IMR-90 (cell line): ENCODE data around the gene KLK10. TPM values are rescaled to one million over a fixed set of nuclear protein-coding genes. Genes with fewer than 3 reads are reported as not detected.

Experiments
- ATAC-seq: fragments of 200-7000 bp; cut with Tn5 transposase; 2 replicates; pipeline ENCODE4 v1.9.1; 2020; ENCODE audit warnings: low read depth, mild to moderate bottlenecking, moderate library complexity
- BruUV-seq: library from RNA; stranded (reverse); fragments of 400-500 nt; replicated peaks from 2 replicates; lab custom pipeline; 2021; lab: Mats Ljungman, UMichigan
- CTCF ChIA-PET: fragments of 300-600 bp; formaldehyde crosslinking; extraction: SDS; loops from one replicate; lab custom pipeline; 2021; ENCODE audit warnings: antibody characterized with exemption; lab: Yijun Ruan, JAX
- POLR2A ChIA-PET: fragments of 300-600 bp; sonication (Branson Sonifier 250); formaldehyde crosslinking; loops from one replicate; lab custom pipeline; 2022; ENCODE audit warnings: antibody characterized with exemption; ENCODE audit not compliant: unreplicated experiment; lab: Charles Lee
- DNase-seq: peaks from one replicate; pipeline ENCODE4 v3.0.0; 2013
- H2AFZ ChIP-seq: replicated peaks from 2 replicates; pipeline ENCODE3; 2013; ENCODE audit warnings: low read length, mild to moderate bottlenecking; ENCODE audit not compliant: poor library complexity
- H2AK5ac ChIP-seq: 2 replicates; pipeline ENCODE4 v1.6.1; 2013; ENCODE audit warnings: low read depth, low read length, inconsistent platforms
- H2AK9ac ChIP-seq: replicated peaks from 2 replicates; pipeline ENCODE3; 2013; ENCODE audit warnings: mild to moderate bottlenecking, low read depth, low read length, moderate library complexity; ENCODE audit not compliant: poor library complexity
- H2BK120ac ChIP-seq: 2 replicates; pipeline ENCODE4 v1.6.1; 2013; ENCODE audit warnings: low read depth, low read length, inconsistent platforms
- H2BK15ac ChIP-seq: 3 replicates; pipeline ENCODE4 v1.6.1; 2013; ENCODE audit warnings: low read depth, low read length, inconsistent platforms
- H2BK20ac ChIP-seq: 2 replicates; pipeline ENCODE4 v1.6.1; 2013; ENCODE audit warnings: low read depth, mild to moderate bottlenecking, inconsistent platforms, low read length, moderate library complexity
- H2BK5ac ChIP-seq: 2 replicates; pipeline ENCODE4 v1.6.1; 2013; ENCODE audit warnings: mild to moderate bottlenecking, low read depth, low read length, inconsistent platforms; ENCODE audit not compliant: poor library complexity, severe bottlenecking
- H3K14ac ChIP-seq: replicated peaks from 2 replicates; pipeline ENCODE4 v1.6.1; 2013; ENCODE audit warnings: low read depth, low read length, inconsistent platforms
- H3K18ac ChIP-seq: 2 replicates; pipeline ENCODE4 v1.6.1; 2013; ENCODE audit warnings: low read depth, low read length, control low read depth
- H3K23ac ChIP-seq: 2 replicates; pipeline ENCODE4 v1.6.1; 2013; ENCODE audit warnings: low read depth, low read length, inconsistent platforms
- H3K27ac ChIP-seq: 2 replicates; pipeline ENCODE4 v1.5.1; 2013; ENCODE audit warnings: mild to moderate bottlenecking, control low read depth, low read length; ENCODE audit not compliant: insufficient read depth
- H3K27me3 ChIP-seq: 2 replicates; pipeline ENCODE4 v1.6.1; 2013; ENCODE audit warnings: low read length; ENCODE audit not compliant: control insufficient read depth, insufficient read depth
- H3K36me3 ChIP-seq: 2 replicates; pipeline ENCODE4 v1.6.1; 2013; ENCODE audit warnings: low read length, mixed read lengths; ENCODE audit not compliant: control insufficient read depth, insufficient read depth
- H3K4ac ChIP-seq: 2 replicates; pipeline ENCODE4 v1.6.1; 2013; ENCODE audit warnings: low read depth, low read length, inconsistent platforms
- H3K4me1 ChIP-seq: 2 replicates; pipeline ENCODE4 v1.6.1; 2013; ENCODE audit warnings: low read length, mixed read lengths; ENCODE audit not compliant: control insufficient read depth, insufficient read depth
- H3K4me2 ChIP-seq: 2 replicates; pipeline ENCODE4 v1.6.1; 2013; ENCODE audit warnings: low read depth, mild to moderate bottlenecking, control low read depth, low read length, moderate library complexity
- H3K4me3 ChIP-seq: 2 replicates; pipeline ENCODE4 v1.5.1; 2013; ENCODE audit warnings: low read depth, mild to moderate bottlenecking, control low read depth, low read length, moderate library complexity; ENCODE audit not compliant: insufficient read depth
- H3K56ac ChIP-seq: 2 replicates; pipeline ENCODE4 v1.6.1; 2013; ENCODE audit warnings: low read length, inconsistent platforms; ENCODE audit not compliant: insufficient read depth; ENCODE audit errors: extremely low read depth
- H3K79me1 ChIP-seq, 2 experiments: 2 replicates each; pipeline ENCODE4 v1.6.1; 2013; ENCODE audit warnings: low read length in 2 of 2, inconsistent platforms in 1 of 2, low read depth in 1 of 2
- H3K9ac ChIP-seq: 2 replicates; pipeline ENCODE4 v1.6.1; 2013; ENCODE audit warnings: low read depth, low read length, control low read depth
- H3K9me1 ChIP-seq: 2 replicates; pipeline ENCODE4 v1.6.1; 2013; ENCODE audit warnings: low read length, inconsistent platforms; ENCODE audit not compliant: insufficient read depth
- H3K9me3 ChIP-seq: 2 replicates; pipeline ENCODE4 v1.6.1; 2013; ENCODE audit warnings: low read length; ENCODE audit not compliant: control insufficient read depth, insufficient read depth
- H4K20me1 ChIP-seq: 2 replicates; pipeline ENCODE4 v1.6.1; 2013; ENCODE audit warnings: low read length, inconsistent platforms; ENCODE audit not compliant: insufficient read depth
- H4K5ac ChIP-seq: 2 replicates; pipeline ENCODE4 v1.6.1; 2013; ENCODE audit warnings: mild to moderate bottlenecking, low read depth, low read length, control low read depth
- H4K8ac ChIP-seq, 2 experiments: 2 replicates each; pipeline ENCODE4 v1.6.1; 2013; ENCODE audit warnings: low read depth in 2 of 2, low read length in 2 of 2, control low read depth in 1 of 2, inconsistent platforms in 1 of 2
- H4K91ac ChIP-seq: 2 replicates; pipeline ENCODE4 v1.6.1; 2013; ENCODE audit warnings: low read depth, low read length, inconsistent platforms; ENCODE audit not compliant: insufficient read depth
- RFX5 ChIP-seq: IDR thresholded peaks from 2 replicates; pipeline ENCODE4 v1.8.0; 2012; ENCODE audit warnings: low read depth, mild to moderate bottlenecking, low read length, moderate library complexity
- SMC3 ChIP-seq: fragments of 150-350 bp; IDR thresholded peaks from 2 replicates; pipeline ENCODE4 v1.6.1; 2016; ENCODE audit warnings: low read depth, mild to moderate bottlenecking, antibody characterized with exemption, low read length, moderate library complexity
- WGBS, 2 experiments: methylation state at CpG; one replicate each; pipeline versions ENCODE4 v1.1.5 to v1.1.7; 2013; ENCODE audit warnings: missing lambda C conversion rate in 2 of 2; ENCODE audit not compliant: insufficient read length in 1 of 2; ENCODE audit errors: extremely low coverage in 2 of 2; 5-methylcytosine and 5-hydroxymethylcytosine counted together
- dilution Hi-C: fragments of 300-500 bp; cut with HindIII; formaldehyde crosslinking; loops from one replicate; pipeline ENCODE4 v1.14.3; 2018; ENCODE audit warnings: low sequenced_read_pairs; ENCODE audit not compliant: unreplicated experiment
- in situ Hi-C: fragments of 300-500 bp; cut with MboI; formaldehyde crosslinking; loops from 3 replicates; pipeline ENCODE4 v1.14.3; 2019; ENCODE audit warnings: low sequenced_read_pairs, inconsistent platforms, mixed read lengths
- intact Hi-C: fragments of 100-400 bp; cut with micrococcal nuclease; formaldehyde crosslinking; loops from 2 replicates; pipeline ENCODE4 v1.10.0; 2022
- polyA plus RNA-seq, 3 experiments: library from polyadenylated mRNA; depleted of rRNA; stranded (reverse); fragments of >200 nt; gene quantifications; 2 replicates each; pipeline ENCODE4 v1.2.3, GENCODE V29; 2012; ENCODE audit warnings: low replicate concordance in 1 of 3
- total RNA-seq: library from RNA; depleted of rRNA; stranded (reverse); fragments of >200 nt; gene quantifications from 2 replicates; pipeline ENCODE4 v1.2.3, GENCODE V29; 2012

KLK10 gene
- total and polyA plus RNA-seq, 2 of the 4 experiments (the other 2 are of a cell fraction), result not detected

DNA sequence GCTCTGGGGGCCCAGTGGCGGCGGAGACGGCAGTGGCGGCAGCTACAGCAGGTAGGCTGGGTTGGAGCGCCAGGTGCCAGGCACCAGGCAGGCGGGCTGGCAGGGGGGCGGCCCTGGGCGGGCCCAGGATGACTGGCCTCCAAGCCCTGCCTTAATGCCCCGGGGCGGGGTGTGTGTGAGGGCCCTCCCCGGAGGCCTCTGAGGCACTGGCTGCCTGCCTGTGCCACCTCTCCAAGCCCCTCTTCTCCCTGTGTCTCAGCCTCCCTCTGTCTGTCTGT, 7.0 kb upstream of the KLK10 start, which contains the start of gene KLK11:
KLK11 (minus strand) TSS at position 63 of the 278 bp plus-strand sequence. CDS start 985 bp downstream, outside the sequence.
- Histone ChIP-seq H3K9ac (no peak within 1 kb of the TSS), H3K4me1 (no peaks in the 10 kb centered on the region), H2AK9ac (no peak within 1 kb of the TSS), H3K79me1 (no peaks in the 10 kb centered on the region), H3K23ac (no peak within 1 kb of the TSS), H3K27me3 (no peaks in the 10 kb centered on the region), H3K27ac (no peak within 1 kb of the TSS), H2BK5ac (no peak within 1 kb of the TSS), H3K18ac (no peak within 1 kb of the TSS), H4K91ac (no peak within 1 kb of the TSS), H3K4ac (no peak within 1 kb of the TSS), H4K20me1 (no peaks in the 10 kb centered on the region), H3K56ac (no peak within 1 kb of the TSS), H3K36me3 (no peaks in the 10 kb centered on the region), H3K4me3 (no peak within 1 kb of the TSS), H3K14ac (no peak within 1 kb of the TSS), H2AFZ (no peak within 1 kb of the TSS), H2BK20ac (no peak within 1 kb of the TSS), H4K5ac (no peak within 1 kb of the TSS), H2BK15ac (no peak within 1 kb of the TSS), H3K9me1 (no peaks in the 10 kb centered on the region), H3K9me3 (no peaks in the 10 kb centered on the region; the same call in 1 of the 2 replicates), H2BK120ac (no peak within 1 kb of the TSS), H4K8ac (no peak within 1 kb of the TSS), H2AK5ac (no peak within 1 kb of the TSS), H3K4me2 (no peak within 1 kb of the TSS)
- in situ Hi-C loops (no loop called here), dilution Hi-C loops (no loop called here), intact Hi-C loops (no loop called here)
- ATAC-seq, result no peak
- BruUV-seq, result no TSS peak
- DNase-seq, result no peak
- TF ChIP-seq RFX5 (no peak), SMC3 (no peak)
- POLR2A ChIA-PET, result no interaction called here
- 77% methylated on average over 6 of the region's 11 CpGs; no CpG with 5 or more reads in 1 of the 2 experiments for WGBS, 2 experiments
- CTCF ChIA-PET, result no interaction called here
